Liver (tissue), 9 donors: ENCODE measurements around the gene RAB14. TPM values are rescaled to one million over a fixed set of nuclear protein-coding genes. Genes with fewer than 3 reads are reported as not detected.
A peak's percentile ranks its signal among the peaks of the same experiment; 100 is the strongest.

Source experiments
- DNase-seq: peaks from one replicate; pipeline ENCODE4 v3.0.0-alpha.2; 2017; ENCODE audit warnings: low spot score
- H3K27ac ChIP-seq, 2 donors: one replicate each; pipeline ENCODE4 v1.7.0; 2013; ENCODE audit warnings: inconsistent platforms in 2 of 2, low read length in 2 of 2, control low read depth in 1 of 2, low read depth in 1 of 2, mild to moderate bottlenecking in 1 of 2
- H3K27me3 ChIP-seq, 4 donors: one replicate each; pipeline versions ENCODE4 v1.6.1 to v1.7.0; 2013; ENCODE audit warnings: low read length in 3 of 4, inconsistent platforms in 1 of 4, mild to moderate bottlenecking in 1 of 4, moderate library complexity in 1 of 4; ENCODE audit not compliant: control insufficient read depth in 4 of 4, insufficient read depth in 4 of 4
- H3K36me3 ChIP-seq, 4 donors: one replicate each; pipeline versions ENCODE4 v1.6.1 to v1.7.0; 2013; ENCODE audit warnings: low read length in 3 of 4, mild to moderate bottlenecking in 3 of 4, low read depth in 1 of 4, moderate library complexity in 1 of 4; ENCODE audit not compliant: control insufficient read depth in 4 of 4, insufficient read depth in 3 of 4
- H3K4me1 ChIP-seq, 4 donors: one replicate each; pipeline versions ENCODE4 v1.6.1 to v1.7.0; 2013; ENCODE audit warnings: low read length in 3 of 4, mild to moderate bottlenecking in 3 of 4, moderate library complexity in 1 of 4; ENCODE audit not compliant: control insufficient read depth in 4 of 4, insufficient read depth in 4 of 4
- H3K4me3 ChIP-seq, 3 donors: one replicate each; pipeline versions ENCODE4 v1.6.1 to v1.7.0; 2013; ENCODE audit warnings: low read length in 3 of 3, control low read depth in 1 of 3, low read depth in 1 of 3, mild to moderate bottlenecking in 1 of 3
- H3K9ac ChIP-seq, 2 donors: one replicate each; pipeline ENCODE4 v1.7.0; 2013; ENCODE audit warnings: low read length in 2 of 2, mild to moderate bottlenecking in 2 of 2, moderate library complexity in 2 of 2, control low read depth in 1 of 2, low read depth in 1 of 2
- H3K9me3 ChIP-seq, 4 donors: one replicate each; pipeline versions ENCODE4 v1.6.1 to v1.7.0; 2013; ENCODE audit warnings: low read length in 3 of 4; ENCODE audit not compliant: control insufficient read depth in 4 of 4
- EGR1 ChIP-seq, 2 donors: IDR thresholded peaks; 2 replicates each; pipeline ENCODE4 v1.6.1; 2016 to 2018; ENCODE audit warnings: antibody characterized with exemption in 2 of 2, low read depth in 2 of 2
- FOXA1 ChIP-seq: IDR thresholded peaks from 2 replicates; pipeline ENCODE4 v1.6.1; 2016; ENCODE audit warnings: antibody characterized with exemption
- FOXA2 ChIP-seq: IDR thresholded peaks from 2 replicates; pipeline ENCODE4 v1.6.1; 2016; ENCODE audit warnings: antibody characterized with exemption
- GABPA ChIP-seq, 2 donors: IDR thresholded peaks in 1 of 2; conservative IDR thresholded peaks in 1 of 2; 2 replicates each; pipeline ENCODE4 v1.6.1; 2016; ENCODE audit warnings: antibody characterized with exemption in 2 of 2, mild to moderate bottlenecking in 1 of 2, moderate library complexity in 1 of 2
- HNF4A ChIP-seq, 2 donors: conservative IDR thresholded peaks; 2 replicates each; pipeline ENCODE4 v1.6.1; 2016; ENCODE audit warnings: antibody characterized with exemption in 2 of 2, mild to moderate bottlenecking in 2 of 2
- HNF4G ChIP-seq: IDR thresholded peaks from 2 replicates; pipeline ENCODE4 v1.6.1; 2016; ENCODE audit warnings: antibody characterized with exemption
- JUND ChIP-seq, 2 donors: IDR thresholded peaks; 2 replicates each; pipeline ENCODE4 v1.6.1; 2016; ENCODE audit warnings: antibody characterized with exemption in 2 of 2
- NR2F2 ChIP-seq: IDR thresholded peaks from 2 replicates; pipeline ENCODE4 v1.6.1; 2016; ENCODE audit warnings: antibody characterized with exemption
- RAD21 ChIP-seq, 2 donors: IDR thresholded peaks; 2 replicates each; pipeline ENCODE4 v1.6.1; 2016; ENCODE audit warnings: antibody characterized with exemption in 2 of 2, mild to moderate bottlenecking in 2 of 2
- REST ChIP-seq: IDR thresholded peaks from 2 replicates; pipeline ENCODE4 v1.6.1; 2016; ENCODE audit warnings: antibody characterized with exemption, mild to moderate bottlenecking
- RXRA ChIP-seq, 2 donors: IDR thresholded peaks; 2 replicates each; pipeline ENCODE4 v1.6.1; 2017 to 2018; ENCODE audit warnings: antibody characterized with exemption in 2 of 2, mild to moderate bottlenecking in 1 of 2
- SP1 ChIP-seq: IDR thresholded peaks from 2 replicates; pipeline ENCODE4 v1.6.1; 2018; ENCODE audit warnings: antibody characterized with exemption, mild to moderate bottlenecking
- TAF1 ChIP-seq: conservative IDR thresholded peaks from 2 replicates; pipeline ENCODE4 v1.6.1; 2016; ENCODE audit warnings: antibody characterized with exemption, mild to moderate bottlenecking
- YY1 ChIP-seq: IDR thresholded peaks from 2 replicates; pipeline ENCODE4 v1.6.1; 2016; ENCODE audit warnings: antibody characterized with exemption, mild to moderate bottlenecking
- ZBTB33 ChIP-seq: IDR thresholded peaks from 2 replicates; pipeline ENCODE4 v1.6.1; 2016; ENCODE audit warnings: antibody characterized with exemption
- WGBS: extraction: QIAGEN DNeasy Blood & Tissue Kit; methylation state at CpG from one replicate; pipeline ENCODE4 v1.1.7; 2013; 5-methylcytosine and 5-hydroxymethylcytosine counted together
- polyA plus RNA-seq, 2 donors: library from polyadenylated mRNA; stranded (reverse) in 1 of 2; unstranded in 1 of 2; fragments of 200-250 nt in 1 of 2; fragments of >200 nt in 1 of 2; fragmentation: Nextera tagmentation in 1 of 2; extraction: Ambion mirVana in 1 of 2; gene quantifications; one replicate each; pipeline versions ENCODE4 v1.2.1 to v1.2.3, GENCODE V29; 2013 to 2015
- total RNA-seq, 2 donors: library from RNA; depleted of rRNA; stranded (reverse); fragments of >200 nt; gene quantifications; one replicate each; pipeline ENCODE4 v1.2.3, GENCODE V29; 2014
- TF ChIP-seq, protein P1 (sequence below): IDR thresholded peaks from 2 replicates; pipeline ENCODE4 v1.6.1; 2016; ENCODE audit warnings: antibody characterized with exemption
- TF ChIP-seq, protein P2 (sequence below): IDR thresholded peaks from 2 replicates; pipeline ENCODE4 v1.6.1; 2016; ENCODE audit warnings: antibody characterized with exemption
- TF ChIP-seq, protein P3 (sequence below): fragments of 150-350 bp; IDR thresholded peaks from 2 replicates; pipeline ENCODE4 v1.5.1; 2017; ENCODE audit warnings: improper control_type of control experiment, low read depth, low read length; ENCODE audit not compliant: missing input control
- donor health status: healthy.
- donor health status: healthy.
- donor health status: healthy.
- donor health status: healthy.
- donor health status: healthy.

Gene RAB14
- total and polyA plus RNA-seq, 4 donors, result 25.9 to 48.2 (median 36.5) TPM

- Histone ChIP-seq H3K27me3 (no peaks in the 10 kb centered on the region), H3K9ac (peak overlapping the region; percentile 39 to 82), H3K9me3 (no peaks in the 10 kb centered on the region), H3K27ac (no peak overlapping the region), H3K4me1 (peaks cover 6 to 52% (median 38%) of the 10 kb centered on the region in 4 donors), H3K4me3 (peak overlapping the region; percentile 71 to 100 (median 96)), H3K36me3 (no peaks in the 10 kb centered on the region)
- no peak for DNase-seq
- 10% methylated on average over 2 of the region's 2 CpGs for WGBS
- TF ChIP-seq NR2F2 (no peak), YY1 (no peak), JUND (IDR thresholded peaks at IDR 0.05) (no peak), TAF1 (no peak), FOXA1 (no peak), FOXA2 (no peak), HNF4G (no peak), REST (no peak), EGR1 (IDR thresholded peaks at IDR 0.05; ENCODE audit: low read depth in 2 of 2) (no peak), HNF4A (conservative IDR thresholded peaks at IDR 0.05) (no peak), ZBTB33 (no peak), GABPA (IDR thresholded peaks at IDR 0.05 in 1 of 2, conservative IDR thresholded peaks at IDR 0.05 in 1 of 2) (no peak), SP1 (no peak), RAD21 (IDR thresholded peaks at IDR 0.05) (no peak), RXRA (IDR thresholded peaks at IDR 0.05) (no peak)
- TF ChIP-seq, protein P1, sequence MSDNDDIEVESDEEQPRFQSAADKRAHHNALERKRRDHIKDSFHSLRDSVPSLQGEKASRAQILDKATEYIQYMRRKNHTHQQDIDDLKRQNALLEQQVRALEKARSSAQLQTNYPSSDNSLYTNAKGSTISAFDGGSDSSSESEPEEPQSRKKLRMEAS, result no peak
- TF ChIP-seq, protein P2, sequence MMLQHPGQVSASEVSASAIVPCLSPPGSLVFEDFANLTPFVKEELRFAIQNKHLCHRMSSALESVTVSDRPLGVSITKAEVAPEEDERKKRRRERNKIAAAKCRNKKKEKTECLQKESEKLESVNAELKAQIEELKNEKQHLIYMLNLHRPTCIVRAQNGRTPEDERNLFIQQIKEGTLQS, result no peak
- TF ChIP-seq, protein P3, sequence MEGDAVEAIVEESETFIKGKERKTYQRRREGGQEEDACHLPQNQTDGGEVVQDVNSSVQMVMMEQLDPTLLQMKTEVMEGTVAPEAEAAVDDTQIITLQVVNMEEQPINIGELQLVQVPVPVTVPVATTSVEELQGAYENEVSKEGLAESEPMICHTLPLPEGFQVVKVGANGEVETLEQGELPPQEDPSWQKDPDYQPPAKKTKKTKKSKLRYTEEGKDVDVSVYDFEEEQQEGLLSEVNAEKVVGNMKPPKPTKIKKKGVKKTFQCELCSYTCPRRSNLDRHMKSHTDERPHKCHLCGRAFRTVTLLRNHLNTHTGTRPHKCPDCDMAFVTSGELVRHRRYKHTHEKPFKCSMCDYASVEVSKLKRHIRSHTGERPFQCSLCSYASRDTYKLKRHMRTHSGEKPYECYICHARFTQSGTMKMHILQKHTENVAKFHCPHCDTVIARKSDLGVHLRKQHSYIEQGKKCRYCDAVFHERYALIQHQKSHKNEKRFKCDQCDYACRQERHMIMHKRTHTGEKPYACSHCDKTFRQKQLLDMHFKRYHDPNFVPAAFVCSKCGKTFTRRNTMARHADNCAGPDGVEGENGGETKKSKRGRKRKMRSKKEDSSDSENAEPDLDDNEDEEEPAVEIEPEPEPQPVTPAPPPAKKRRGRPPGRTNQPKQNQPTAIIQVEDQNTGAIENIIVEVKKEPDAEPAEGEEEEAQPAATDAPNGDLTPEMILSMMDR, result no peak
Observed at GRCh38 chr9:121199921-121200320, 1.7 kb downstream of the RAB14 start.
